GM23338 (cell line): ENCODE data around the gene FRG2. TPM values are rescaled to one million over a fixed set of nuclear protein-coding genes. Genes with fewer than 3 reads are reported as not detected.
"Not testable (repeated sequence)": the region's sequence is repeated elsewhere in the genome, so short reads cannot be mapped to it uniquely, and the experiment has no call there.

ENCODE experiments used
- ATAC-seq: fragments of 200-7000 bp; cut with Tn5 transposase; 3 replicates; pipeline ENCODE4 v1.9.1; 2020
- DNase-seq: peaks from one replicate; pipeline ENCODE4 v3.0.0-alpha.2; 2015; ENCODE audit warnings: low spot score
- H2AFZ ChIP-seq: fragments of 200-600 bp; sonication (generic); 2 replicates; pipeline ENCODE4 v1.8.0; 2016; ENCODE audit warnings: antibody characterized with exemption, mild to moderate bottlenecking, moderate library complexity
- H3F3A ChIP-seq: fragments of 200-600 bp; sonication (generic); replicated peaks from 2 replicates; pipeline ENCODE4 v1.8.0; 2017; ENCODE audit warnings: antibody characterized with exemption, mixed run types, low read depth
- H3K27ac ChIP-seq: fragments of 200-600 bp; sonication (generic); 2 replicates; pipeline ENCODE4 v1.6.1; 2016; ENCODE audit warnings: low read depth
- H3K27me3 ChIP-seq: fragments of 200-600 bp; sonication (generic); 2 replicates; pipeline ENCODE4 v1.8.0; 2016; ENCODE audit warnings: mild to moderate bottlenecking, mixed run types, moderate library complexity; ENCODE audit not compliant: insufficient read depth
- H3K36me3 ChIP-seq: fragments of 200-600 bp; sonication (generic); 2 replicates; pipeline ENCODE4 v1.8.0; 2016; ENCODE audit warnings: mild to moderate bottlenecking; ENCODE audit not compliant: insufficient read depth
- H3K4me1 ChIP-seq: fragments of 200-600 bp; sonication (generic); 2 replicates; pipeline ENCODE4 v1.8.0; 2016; ENCODE audit warnings: mild to moderate bottlenecking, moderate library complexity; ENCODE audit not compliant: insufficient read depth
- H3K4me2 ChIP-seq: fragments of 200-600 bp; sonication (generic); 2 replicates; pipeline ENCODE4 v1.7.1; 2017; ENCODE audit warnings: mixed run types
- H3K4me3 ChIP-seq: fragments of 200-600 bp; sonication (generic); 2 replicates; pipeline ENCODE4 v1.6.1; 2016; ENCODE audit warnings: mixed run types
- H3K79me2 ChIP-seq: fragments of 200-600 bp; sonication (generic); replicated peaks from 2 replicates; pipeline ENCODE4 v1.8.0; 2017; ENCODE audit warnings: mild to moderate bottlenecking; ENCODE audit not compliant: insufficient read depth
- H3K9me2 ChIP-seq: fragments of 200-600 bp; sonication (generic); 2 replicates; pipeline ENCODE4 v1.8.0; 2017; ENCODE audit not compliant: insufficient read depth
- H4K20me1 ChIP-seq: fragments of 200-600 bp; sonication (generic); replicated peaks from 2 replicates; pipeline ENCODE4 v1.8.0; 2017; ENCODE audit warnings: mild to moderate bottlenecking; ENCODE audit not compliant: insufficient read depth
- H3K27ac Mint-ChIP-seq: 2 replicates; pipeline ENCODE4 v1.8.0; 2020; ENCODE audit warnings: inconsistent platforms, mild to moderate bottlenecking, moderate library complexity, mixed read lengths
- H3K27me3 Mint-ChIP-seq: 3 replicates; pipeline ENCODE4 v1.8.0; 2022; ENCODE audit warnings: low read depth, mild to moderate bottlenecking, moderate library complexity, mixed read lengths, inconsistent platforms; ENCODE audit not compliant: insufficient read depth, poor library complexity
- H3K36me3 Mint-ChIP-seq: 3 replicates; pipeline ENCODE4 v1.8.0; 2021; ENCODE audit warnings: low read depth, mild to moderate bottlenecking, inconsistent platforms, moderate library complexity, mixed read lengths
- H3K4me1 Mint-ChIP-seq: 3 replicates; pipeline ENCODE4 v1.8.0; 2020; ENCODE audit warnings: mild to moderate bottlenecking, inconsistent platforms, mixed read lengths
- H3K4me3 Mint-ChIP-seq: 3 replicates; pipeline ENCODE4 v1.8.0; 2021; ENCODE audit warnings: moderate library complexity, mild to moderate bottlenecking, inconsistent platforms, mixed read lengths
- H3K9me3 Mint-ChIP-seq: 3 replicates; pipeline ENCODE4 v1.8.0; 2020; ENCODE audit warnings: moderate library complexity, mild to moderate bottlenecking, inconsistent platforms, mixed read lengths
- CREB1 ChIP-seq: fragments of 250-450 bp; sonication (Bioruptor Pico); IDR thresholded peaks from 2 replicates; pipeline ENCODE4 v1.5.0; 2020; ENCODE audit warnings: low read depth, mild to moderate bottlenecking, moderate library complexity
- EZH2 ChIP-seq: fragments of 200-600 bp; sonication (generic); IDR thresholded peaks from one replicate; pipeline ENCODE4 v1.8.0; 2017; ENCODE audit warnings: antibody characterized with exemption, mild to moderate bottlenecking, low read depth; ENCODE audit not compliant: unreplicated experiment
- JUNB ChIP-seq: IDR thresholded peaks from one replicate; pipeline ENCODE4 v1.6.1; 2016; ENCODE audit warnings: antibody characterized with exemption; ENCODE audit not compliant: unreplicated experiment
- POLR2AphosphoS5 ChIP-seq: IDR thresholded peaks from 2 replicates; pipeline ENCODE4 v1.6.1; 2016; ENCODE audit warnings: antibody characterized with exemption, low read depth
- polyA plus RNA-seq: library from polyadenylated mRNA; unstranded; fragments of >200 nt; fragmentation: Nextera tagmentation; extraction: Ambion mirVana; gene quantifications from 2 replicates; pipeline ENCODE4 v1.2.1, GENCODE V29; 2016
- total RNA-seq: library from RNA; depleted of rRNA; stranded (reverse); fragments of >200 nt; shearing (Covaris generic); gene quantifications from 2 replicates; pipeline ENCODE4 v1.2.3, GENCODE V29; 2014
- TF ChIP-seq, protein P1 (sequence below): fragments of 250-450 bp; sonication (Bioruptor Pico); IDR thresholded peaks from 2 replicates; pipeline ENCODE4 v1.5.0; 2020; ENCODE audit warnings: mild to moderate bottlenecking, moderate library complexity

The FRG2 gene
- total and polyA plus RNA-seq, 2 experiments from 2014 or later: not detected

GRCh38 chr4:190014771-190015537 is 12.1 kb downstream of the FRG2 start:
- Histone ChIP-seq H4K20me1 (peaks cover 5% of the 10 kb centered on the region; the same call in 1 of the 2 replicates), H3K4me3 (peak overlapping the region; percentile 50), H2AFZ (peak overlapping the region; percentile 86; the same call in 1 of the 2 replicates), H3K36me3 (no peaks in the 10 kb centered on the region), H3K4me2 (peak overlapping the region; percentile 79), H3F3A (0 out of 2 replicates have a peak, but pooled peaks cover 2% of the 10 kb centered on the region), H3K4me1 (peaks cover 10% of the 10 kb centered on the region), H3K79me2 (no peaks in the 10 kb centered on the region), H3K27ac (no peak overlapping the region), H3K9me2 (no peaks in the 10 kb centered on the region), H3K27me3 (peaks cover 98% of the 10 kb centered on the region)
- Mint-ChIP-seq H3K27me3 (peaks cover 69% of the 10 kb centered on the region), H3K9me3 (peaks cover 35% of the 10 kb centered on the region), H3K4me3 (peak overlapping the region; percentile 77), H3K27ac (no peak overlapping the region), H3K4me1 (peaks cover 33% of the 10 kb centered on the region), H3K36me3 (peaks cover 15% of the 10 kb centered on the region)
- TF ChIP-seq EZH2 (no peak), POLR2AphosphoS5 (no peak), CREB1 (CRISPR knock-in tag) (no peak), JUNB (no peak)
- TF ChIP-seq, protein P1, sequence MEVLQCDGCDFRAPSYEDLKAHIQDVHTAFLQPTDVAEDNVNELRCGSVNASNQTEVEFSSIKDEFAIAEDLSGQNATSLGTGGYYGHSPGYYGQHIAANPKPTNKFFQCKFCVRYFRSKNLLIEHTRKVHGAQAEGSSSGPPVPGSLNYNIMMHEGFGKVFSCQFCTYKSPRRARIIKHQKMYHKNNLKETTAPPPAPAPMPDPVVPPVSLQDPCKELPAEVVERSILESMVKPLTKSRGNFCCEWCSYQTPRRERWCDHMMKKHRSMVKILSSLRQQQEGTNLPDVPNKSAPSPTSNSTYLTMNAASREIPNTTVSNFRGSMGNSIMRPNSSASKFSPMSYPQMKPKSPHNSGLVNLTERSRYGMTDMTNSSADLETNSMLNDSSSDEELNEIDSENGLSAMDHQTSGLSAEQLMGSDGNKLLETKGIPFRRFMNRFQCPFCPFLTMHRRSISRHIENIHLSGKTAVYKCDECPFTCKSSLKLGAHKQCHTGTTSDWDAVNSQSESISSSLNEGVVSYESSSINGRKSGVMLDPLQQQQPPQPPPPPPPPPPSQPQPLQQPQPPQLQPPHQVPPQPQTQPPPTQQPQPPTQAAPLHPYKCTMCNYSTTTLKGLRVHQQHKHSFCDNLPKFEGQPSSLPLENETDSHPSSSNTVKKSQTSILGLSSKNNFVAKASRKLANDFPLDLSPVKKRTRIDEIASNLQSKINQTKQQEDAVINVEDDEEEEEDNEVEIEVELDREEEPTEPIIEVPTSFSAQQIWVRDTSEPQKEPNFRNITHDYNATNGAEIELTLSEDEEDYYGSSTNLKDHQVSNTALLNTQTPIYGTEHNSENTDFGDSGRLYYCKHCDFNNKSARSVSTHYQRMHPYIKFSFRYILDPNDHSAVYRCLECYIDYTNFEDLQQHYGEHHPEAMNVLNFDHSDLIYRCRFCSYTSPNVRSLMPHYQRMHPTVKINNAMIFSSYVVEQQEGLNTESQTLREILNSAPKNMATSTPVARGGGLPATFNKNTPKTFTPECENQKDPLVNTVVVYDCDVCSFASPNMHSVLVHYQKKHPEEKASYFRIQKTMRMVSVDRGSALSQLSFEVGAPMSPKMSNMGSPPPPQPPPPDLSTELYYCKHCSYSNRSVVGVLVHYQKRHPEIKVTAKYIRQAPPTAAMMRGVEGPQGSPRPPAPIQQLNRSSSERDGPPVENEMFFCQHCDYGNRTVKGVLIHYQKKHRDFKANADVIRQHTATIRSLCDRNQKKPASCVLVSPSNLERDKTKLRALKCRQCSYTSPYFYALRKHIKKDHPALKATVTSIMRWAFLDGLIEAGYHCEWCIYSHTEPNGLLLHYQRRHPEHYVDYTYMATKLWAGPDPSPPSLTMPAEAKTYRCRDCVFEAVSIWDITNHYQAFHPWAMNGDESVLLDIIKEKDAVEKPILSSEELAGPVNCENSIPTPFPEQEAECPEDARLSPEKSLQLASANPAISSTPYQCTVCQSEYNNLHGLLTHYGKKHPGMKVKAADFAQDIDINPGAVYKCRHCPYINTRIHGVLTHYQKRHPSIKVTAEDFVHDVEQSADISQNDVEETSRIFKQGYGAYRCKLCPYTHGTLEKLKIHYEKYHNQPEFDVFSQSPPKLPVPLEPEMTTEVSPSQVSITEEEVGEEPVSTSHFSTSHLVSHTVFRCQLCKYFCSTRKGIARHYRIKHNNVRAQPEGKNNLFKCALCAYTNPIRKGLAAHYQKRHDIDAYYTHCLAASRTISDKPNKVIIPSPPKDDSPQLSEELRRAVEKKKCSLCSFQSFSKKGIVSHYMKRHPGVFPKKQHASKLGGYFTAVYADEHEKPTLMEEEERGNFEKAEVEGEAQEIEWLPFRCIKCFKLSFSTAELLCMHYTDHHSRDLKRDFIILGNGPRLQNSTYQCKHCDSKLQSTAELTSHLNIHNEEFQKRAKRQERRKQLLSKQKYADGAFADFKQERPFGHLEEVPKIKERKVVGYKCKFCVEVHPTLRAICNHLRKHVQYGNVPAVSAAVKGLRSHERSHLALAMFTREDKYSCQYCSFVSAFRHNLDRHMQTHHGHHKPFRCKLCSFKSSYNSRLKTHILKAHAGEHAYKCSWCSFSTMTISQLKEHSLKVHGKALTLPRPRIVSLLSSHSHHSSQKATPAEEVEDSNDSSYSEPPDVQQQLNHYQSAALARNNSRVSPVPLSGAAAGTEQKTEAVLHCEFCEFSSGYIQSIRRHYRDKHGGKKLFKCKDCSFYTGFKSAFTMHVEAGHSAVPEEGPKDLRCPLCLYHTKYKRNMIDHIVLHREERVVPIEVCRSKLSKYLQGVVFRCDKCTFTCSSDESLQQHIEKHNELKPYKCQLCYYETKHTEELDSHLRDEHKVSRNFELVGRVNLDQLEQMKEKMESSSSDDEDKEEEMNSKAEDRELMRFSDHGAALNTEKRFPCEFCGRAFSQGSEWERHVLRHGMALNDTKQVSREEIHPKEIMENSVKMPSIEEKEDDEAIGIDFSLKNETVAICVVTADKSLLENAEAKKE (CRISPR knock-in tag): no peak
- peak; percentile 53 for ATAC-seq
- peak; percentile 84 for DNase-seq

DNA sequence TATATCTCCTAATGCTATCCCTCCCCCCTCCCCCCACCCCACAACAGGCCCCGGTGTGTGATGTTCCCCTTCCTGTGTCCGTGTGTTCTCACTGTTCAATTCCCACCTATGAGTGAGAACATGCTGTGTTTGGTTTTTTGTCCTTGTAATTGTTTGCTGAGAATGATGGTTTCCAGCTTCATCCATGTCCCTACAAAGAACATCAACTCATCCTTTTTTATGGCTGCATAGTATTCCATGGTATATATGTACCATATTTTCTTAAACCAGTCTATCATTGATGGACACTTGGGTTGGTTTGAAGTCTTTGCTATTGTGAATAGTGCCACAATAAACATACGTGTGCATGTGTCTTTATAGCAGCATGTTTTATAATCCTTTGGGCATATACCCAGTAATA is 37.1 kb downstream of the FRG2 start:
- not testable (repeated sequence) for H3K36me3 Mint-ChIP-seq, H3K9me2 ChIP-seq, H3K79me2 ChIP-seq, H3K4me2 ChIP-seq, ATAC-seq, H3K27ac Mint-ChIP-seq, H3K27me3 ChIP-seq, H3K4me3 ChIP-seq, H3F3A ChIP-seq, H2AFZ ChIP-seq, H3K27me3 Mint-ChIP-seq, H3K27ac ChIP-seq, H3K4me3 Mint-ChIP-seq, DNase-seq, H4K20me1 ChIP-seq, H3K36me3 ChIP-seq, H3K4me1 Mint-ChIP-seq
- peaks cover 58% of the 10 kb centered on the region for H3K9me3 Mint-ChIP-seq
- H3K4me1 ChIP-seq: peaks cover 15% of the 10 kb centered on the region; the same call in 1 of the 2 replicates
